Measurements from ENCODE around the gene NPS. TPM values are rescaled to one million over a fixed set of nuclear protein-coding genes. Genes with fewer than 3 reads are reported as not detected.

The NPS gene
- total RNA-seq, 1 donor from 2014 or later = not detected

DNA sequence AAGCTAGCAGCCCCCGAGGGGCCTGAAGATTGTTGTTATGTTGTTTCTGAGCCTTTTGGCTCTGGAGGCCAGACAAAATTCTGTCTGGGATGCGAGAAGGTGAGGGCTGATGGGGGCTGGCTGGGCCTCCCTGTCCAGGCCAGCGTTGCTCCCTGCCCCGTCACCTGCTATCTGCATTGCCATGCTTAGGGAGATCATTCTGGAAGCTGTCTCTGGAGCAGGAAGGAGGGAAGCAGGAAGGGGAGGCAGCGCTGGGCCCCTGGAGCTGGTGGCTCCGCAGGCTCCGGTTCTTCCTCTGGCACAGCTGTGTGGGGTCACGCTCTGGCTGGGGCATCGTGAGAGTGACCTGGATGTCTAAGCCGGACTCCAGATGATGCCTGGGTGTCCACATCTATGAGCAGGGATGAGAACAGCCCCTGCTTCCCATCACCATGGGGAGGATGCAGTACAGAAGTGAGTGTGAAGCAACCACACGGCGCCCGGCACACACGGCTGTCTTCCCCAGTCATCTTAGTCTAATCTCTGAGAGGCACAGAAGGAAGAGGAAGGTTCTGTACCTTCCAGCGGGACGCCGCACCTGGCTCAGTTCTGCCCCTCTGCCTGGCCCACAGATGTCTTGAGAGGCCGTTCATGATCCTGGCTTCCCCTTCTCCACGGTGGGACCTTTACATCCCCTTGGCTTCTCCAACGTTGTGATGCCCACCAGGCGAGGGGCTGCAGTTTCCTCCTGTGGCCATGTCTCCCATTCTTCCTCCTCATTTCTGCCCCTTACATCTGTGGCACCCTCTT lies 11.9 kb upstream of the NPS start:
- Histone ChIP-seq H3K27me3 (ENCODE audit: low read depth) (no peaks in the 10 kb centered on the region), H3K36me3 (no peaks in the 10 kb centered on the region), H3K9me3 (no peaks in the 10 kb centered on the region), H3K27ac (no peak overlapping the region), H3K4me1 (no peaks in the 10 kb centered on the region), H3K4me3 (no peak overlapping the region)
- ATAC-seq (no peak), DNase-seq (no peak)
- intact Hi-C loops (cut with DNase I) = no loop called here
- TF ChIP-seq, protein P1, sequence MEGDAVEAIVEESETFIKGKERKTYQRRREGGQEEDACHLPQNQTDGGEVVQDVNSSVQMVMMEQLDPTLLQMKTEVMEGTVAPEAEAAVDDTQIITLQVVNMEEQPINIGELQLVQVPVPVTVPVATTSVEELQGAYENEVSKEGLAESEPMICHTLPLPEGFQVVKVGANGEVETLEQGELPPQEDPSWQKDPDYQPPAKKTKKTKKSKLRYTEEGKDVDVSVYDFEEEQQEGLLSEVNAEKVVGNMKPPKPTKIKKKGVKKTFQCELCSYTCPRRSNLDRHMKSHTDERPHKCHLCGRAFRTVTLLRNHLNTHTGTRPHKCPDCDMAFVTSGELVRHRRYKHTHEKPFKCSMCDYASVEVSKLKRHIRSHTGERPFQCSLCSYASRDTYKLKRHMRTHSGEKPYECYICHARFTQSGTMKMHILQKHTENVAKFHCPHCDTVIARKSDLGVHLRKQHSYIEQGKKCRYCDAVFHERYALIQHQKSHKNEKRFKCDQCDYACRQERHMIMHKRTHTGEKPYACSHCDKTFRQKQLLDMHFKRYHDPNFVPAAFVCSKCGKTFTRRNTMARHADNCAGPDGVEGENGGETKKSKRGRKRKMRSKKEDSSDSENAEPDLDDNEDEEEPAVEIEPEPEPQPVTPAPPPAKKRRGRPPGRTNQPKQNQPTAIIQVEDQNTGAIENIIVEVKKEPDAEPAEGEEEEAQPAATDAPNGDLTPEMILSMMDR (IDR thresholded peaks at IDR 0.05) = no peak

DNA sequence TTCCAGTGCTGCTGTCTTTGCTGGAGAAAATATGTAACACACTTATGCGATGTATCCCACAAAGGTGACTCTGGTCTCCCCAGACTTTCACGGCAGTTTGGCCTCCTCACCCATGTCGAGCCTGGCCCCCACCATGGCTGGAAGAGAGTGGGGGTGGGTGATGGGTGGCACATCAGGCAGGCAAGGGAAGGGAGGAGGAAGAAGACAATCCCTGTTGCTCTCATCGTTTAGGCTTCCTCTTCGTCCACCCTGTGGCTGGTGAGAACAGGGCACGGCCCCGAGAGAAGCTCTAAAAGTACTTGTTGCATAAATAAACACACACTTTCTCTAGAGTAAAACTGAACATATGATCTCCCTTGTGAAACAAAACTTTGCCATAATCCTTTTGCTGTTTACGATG lies 11.2 kb upstream of the NPS start:
- no peak for DNase-seq
- ATAC-seq = no peak
- Histone ChIP-seq H3K27me3 (ENCODE audit: low read depth) (no peaks in the 10 kb centered on the region), H3K36me3 (no peaks in the 10 kb centered on the region), H3K4me3 (no peak overlapping the region), H3K4me1 (no peaks in the 10 kb centered on the region), H3K9me3 (no peaks in the 10 kb centered on the region), H3K27ac (no peak overlapping the region)
- TF ChIP-seq, protein P1 (IDR thresholded peaks at IDR 0.05) = no peak
- intact Hi-C loops (cut with DNase I) = no loop called here

DNA sequence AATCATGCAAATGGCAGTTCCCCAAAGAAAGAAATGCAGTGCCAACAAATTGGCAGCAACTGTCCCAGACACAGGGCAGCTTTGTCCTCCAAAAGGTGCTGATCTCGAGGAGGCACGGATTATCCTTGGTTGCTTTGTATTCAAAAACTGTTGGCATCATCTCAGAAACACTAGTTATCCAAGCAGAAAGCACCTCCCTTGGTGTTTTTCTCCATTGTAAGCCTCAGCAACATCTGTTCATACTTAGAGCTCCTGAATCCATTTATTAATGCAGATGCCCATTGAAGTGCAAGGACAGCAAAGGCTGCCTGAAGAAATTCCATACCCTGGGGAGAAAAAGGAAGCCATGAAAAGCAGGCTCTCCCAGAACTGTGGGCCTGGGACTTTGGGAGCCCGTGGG lies 1.1 kb upstream of the NPS start:
- DNase-seq (no peak), ATAC-seq (no peak)
- TF ChIP-seq, protein P1 (IDR thresholded peaks at IDR 0.05) = no peak
- Histone ChIP-seq H3K36me3 (no peaks in the 10 kb centered on the region), H3K27me3 (ENCODE audit: low read depth) (peaks cover 5% of the 10 kb centered on the region), H3K27ac (no peak overlapping the region), H3K4me1 (no peaks in the 10 kb centered on the region), H3K9me3 (peaks cover 8% of the 10 kb centered on the region), H3K4me3 (no peak overlapping the region)
- intact Hi-C loops (cut with DNase I) = no loop called here

DNA sequence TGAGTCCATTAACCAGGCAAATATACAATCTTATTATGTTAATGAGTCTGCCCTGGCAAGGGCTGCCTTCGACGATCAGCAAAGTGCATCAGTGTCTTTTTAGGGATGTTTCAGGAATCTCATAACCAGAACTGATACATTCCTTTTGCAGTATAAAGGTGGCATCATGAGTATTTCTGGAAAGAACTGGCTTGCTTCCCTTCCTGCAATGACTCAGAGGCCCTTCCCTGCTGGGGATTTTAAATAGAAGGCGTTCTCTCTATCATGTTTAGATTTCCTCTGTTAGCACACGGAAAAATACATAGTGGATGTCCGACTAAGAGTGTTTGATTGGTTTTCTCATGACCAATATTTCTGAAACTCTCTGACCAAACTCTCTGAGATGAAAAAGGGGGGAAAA lies 1.8 kb downstream of the NPS start:
- ATAC-seq (no peak), DNase-seq (no peak)
- Histone ChIP-seq H3K9me3 (peaks cover 4% of the 10 kb centered on the region), H3K36me3 (no peaks in the 10 kb centered on the region), H3K27me3 (ENCODE audit: low read depth) (peaks cover 5% of the 10 kb centered on the region), H3K4me1 (no peaks in the 10 kb centered on the region), H3K27ac (no peak overlapping the region), H3K4me3 (no peak overlapping the region)
- intact Hi-C loops (cut with DNase I) = no loop called here
- TF ChIP-seq, protein P1 (IDR thresholded peaks at IDR 0.05) = no peak

DNA sequence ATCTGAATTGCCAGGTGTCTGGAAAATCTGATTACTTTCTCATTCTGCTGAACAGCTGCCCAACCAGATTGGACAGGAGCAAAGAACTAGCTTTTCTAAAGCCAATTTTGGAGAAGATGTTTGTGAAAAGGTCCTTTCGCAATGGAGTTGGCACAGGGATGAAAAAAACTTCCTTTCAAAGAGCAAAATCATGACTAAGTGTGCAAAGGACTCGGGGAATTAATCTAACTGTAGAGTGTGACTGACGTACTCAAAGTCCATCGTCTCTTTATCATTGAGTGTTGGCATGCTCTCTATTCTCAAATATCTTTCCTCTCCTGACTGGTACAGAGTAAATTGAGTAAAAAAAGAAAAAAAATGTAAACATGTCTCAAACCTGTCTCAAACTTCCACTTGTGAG lies 3.3 kb downstream of the NPS start:
- TF ChIP-seq, protein P1 (IDR thresholded peaks at IDR 0.05) = no peak
- Histone ChIP-seq H3K4me1 (no peaks in the 10 kb centered on the region), H3K4me3 (no peak overlapping the region), H3K9me3 (no peaks in the 10 kb centered on the region), H3K36me3 (no peaks in the 10 kb centered on the region), H3K27ac (no peak overlapping the region), H3K27me3 (ENCODE audit: low read depth) (peaks cover 5% of the 10 kb centered on the region)
- intact Hi-C loops (cut with DNase I) = no loop called here
- ATAC-seq (no peak), DNase-seq (no peak)

All from lower lobe of right lung (tissue), 2 donors.